Measurements from ENCODE around the gene LTO1.

GRCh38 chr11:69644071-69644961, 30.8 kb downstream of the LTO1 start:
- TF ChIP-seq, protein P1, sequence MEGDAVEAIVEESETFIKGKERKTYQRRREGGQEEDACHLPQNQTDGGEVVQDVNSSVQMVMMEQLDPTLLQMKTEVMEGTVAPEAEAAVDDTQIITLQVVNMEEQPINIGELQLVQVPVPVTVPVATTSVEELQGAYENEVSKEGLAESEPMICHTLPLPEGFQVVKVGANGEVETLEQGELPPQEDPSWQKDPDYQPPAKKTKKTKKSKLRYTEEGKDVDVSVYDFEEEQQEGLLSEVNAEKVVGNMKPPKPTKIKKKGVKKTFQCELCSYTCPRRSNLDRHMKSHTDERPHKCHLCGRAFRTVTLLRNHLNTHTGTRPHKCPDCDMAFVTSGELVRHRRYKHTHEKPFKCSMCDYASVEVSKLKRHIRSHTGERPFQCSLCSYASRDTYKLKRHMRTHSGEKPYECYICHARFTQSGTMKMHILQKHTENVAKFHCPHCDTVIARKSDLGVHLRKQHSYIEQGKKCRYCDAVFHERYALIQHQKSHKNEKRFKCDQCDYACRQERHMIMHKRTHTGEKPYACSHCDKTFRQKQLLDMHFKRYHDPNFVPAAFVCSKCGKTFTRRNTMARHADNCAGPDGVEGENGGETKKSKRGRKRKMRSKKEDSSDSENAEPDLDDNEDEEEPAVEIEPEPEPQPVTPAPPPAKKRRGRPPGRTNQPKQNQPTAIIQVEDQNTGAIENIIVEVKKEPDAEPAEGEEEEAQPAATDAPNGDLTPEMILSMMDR (conservative IDR thresholded peaks at IDR 0.05 in 1 of 2, IDR thresholded peaks at IDR 0.05 in 1 of 2; ENCODE audit: extremely low read depth in 1 of 2, insufficient read depth in 1 of 2, low read depth in 1 of 2, low read length in 2 of 2), result peak in 1 of 2 donors; percentile 25
- no peak for TF ChIP-seq EZH2 (IDR thresholded peaks at IDR 0.05; ENCODE audit: borderline replicate concordance, low read length)

All from mammary epithelial cell (primary cell).